GM18498 (cell line): ENCODE measurements around the gene SLC22A31.
"Not testable (repeated sequence)": the region's sequence is repeated elsewhere in the genome, so short reads cannot be mapped to it uniquely, and the experiment has no call there.

Source experiments
- ATAC-seq: cut with Tn5 transposase; IDR thresholded peaks from one replicate; pipeline ENCODE4 v1.9.1; 2021; ENCODE audit warnings: mild to moderate bottlenecking, moderate library complexity; ENCODE audit not compliant: unreplicated experiment

The SLC22A31 gene

GRCh38 chr16:89166696-89167424 lies 33.5 kb downstream of the SLC22A31 start:
- no peak for ATAC-seq

- ATAC-seq, result not testable (repeated sequence)
Measured at GRCh38 chr16:89165681-89165979, 34.7 kb downstream of the SLC22A31 start.

GRCh38 chr16:89164847-89165680 lies 35.3 kb downstream of the SLC22A31 start:
- no peak for ATAC-seq

GRCh38 chr16:89164436-89164835 lies 35.9 kb downstream of the SLC22A31 start:
- no peak for ATAC-seq

GRCh38 chr16:89163297-89163696 lies 37.0 kb downstream of the SLC22A31 start:
- ATAC-seq, result no peak

GRCh38 chr16:89161763-89162713 lies 38.3 kb downstream of the SLC22A31 start:
- ATAC-seq, result no peak

- no peak for ATAC-seq
Measured at GRCh38 chr16:89160977-89161701, 39.2 kb downstream of the SLC22A31 start.

GRCh38 chr16:89159850-89160354 lies 40.4 kb downstream of the SLC22A31 start:
- ATAC-seq, result no peak

GRCh38 chr16:89159066-89159849 lies 41.1 kb downstream of the SLC22A31 start:
- no peak for ATAC-seq

GRCh38 chr16:89157778-89158177 lies 42.6 kb downstream of the SLC22A31 start:
- no peak for ATAC-seq

- ATAC-seq, result no peak
Measured at GRCh38 chr16:89156740-89157645, 43.3 kb downstream of the SLC22A31 start.

GRCh38 chr16:89155851-89156739 lies 44.2 kb downstream of the SLC22A31 start:
- ATAC-seq, result no peak

GRCh38 chr16:89155184-89155679 lies 45.1 kb downstream of the SLC22A31 start:
- ATAC-seq, result no peak

GRCh38 chr16:89154390-89155183 lies 45.8 kb downstream of the SLC22A31 start:
- no peak for ATAC-seq

- no peak for ATAC-seq
Measured at GRCh38 chr16:89153848-89154271, 46.5 kb downstream of the SLC22A31 start.
